Colon (tissue), 2 donors: ENCODE measurements around the gene ADK.
"Not testable (repeated sequence)": the region's sequence is repeated elsewhere in the genome, so short reads cannot be mapped to it uniquely, and the experiment has no call there.

Source experiments
- FAIRE-seq: peaks from 2 replicates; lab custom pipeline; 2012; peaks lifted over from hg19 to GRCh38; lab: Jason Lieb, UNC
- donor health status: control.
- donor health status: control.

The ADK gene

DNA sequence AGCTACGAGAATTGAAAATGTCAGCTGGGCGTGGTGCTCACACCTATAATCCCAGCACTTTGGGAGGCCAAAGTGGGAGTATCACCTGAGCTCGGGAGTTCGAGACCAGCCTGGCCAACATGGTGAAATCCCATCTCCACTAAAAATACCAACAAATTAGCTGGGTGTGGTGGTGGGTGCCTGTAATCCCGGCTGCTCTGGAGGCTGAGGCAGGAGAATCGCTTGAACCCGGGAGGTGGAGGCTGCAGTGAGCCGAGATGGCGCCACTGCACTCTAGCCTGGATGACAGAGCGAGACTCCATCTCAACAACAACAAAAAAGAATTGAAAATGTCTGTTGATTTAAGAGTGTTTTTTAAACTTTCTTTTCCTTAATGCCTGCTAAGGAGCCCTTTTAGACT is 4.0 kb upstream of the ADK start:
- not testable (repeated sequence) for FAIRE-seq

DNA sequence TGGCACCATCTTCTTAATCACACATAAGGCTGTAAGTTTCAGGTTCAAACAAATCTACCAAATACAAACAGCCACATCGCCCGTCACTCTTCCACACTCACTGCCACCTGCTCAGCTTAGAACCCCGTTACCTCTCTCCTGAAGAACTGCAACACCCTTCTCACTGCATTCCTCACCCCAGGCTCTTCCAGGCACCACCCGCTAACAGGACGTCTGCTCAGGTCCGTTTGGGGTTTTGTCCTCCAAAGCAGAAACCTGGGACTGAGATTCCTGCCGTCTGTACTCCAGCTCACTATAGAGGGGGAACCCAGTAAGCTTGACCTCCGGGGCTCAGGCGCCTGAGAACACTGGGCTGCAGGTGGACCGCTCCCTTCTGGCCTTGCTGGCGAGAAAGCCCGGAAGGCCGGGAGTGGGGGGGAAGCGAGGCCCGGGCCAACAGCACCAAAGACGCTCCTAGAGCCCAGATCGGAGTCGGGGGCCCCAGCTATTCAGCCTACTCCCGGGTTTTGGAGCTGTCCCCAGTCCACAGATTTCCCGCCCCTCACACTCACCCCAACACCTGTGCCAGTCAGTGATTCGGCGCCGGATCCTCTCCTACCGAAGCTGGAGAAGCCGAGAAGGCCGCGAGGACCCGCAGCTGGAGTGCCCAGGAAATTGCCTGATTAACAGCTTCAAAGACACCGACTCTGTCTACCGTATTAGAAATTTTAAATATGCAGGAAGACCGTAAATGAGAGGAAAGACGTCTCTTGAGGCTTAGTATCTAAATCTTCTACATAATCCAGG is 624 bp upstream of the ADK start, which contains the start of gene AP3M1:
TSS of gene AP3M1 (minus strand) at position 625 of the 786 bp plus-strand sequence. CDS start 12,449 bp downstream, outside the sequence.
- FAIRE-seq = no peak

GRCh38 chr10:74151879-74152722 is 1.1 kb downstream of the ADK start:
- no peak for FAIRE-seq

- FAIRE-seq = no peak
These were observed 2.1 kb downstream of the ADK start for GRCh38 chr10:74153123-74153522.

DNA sequence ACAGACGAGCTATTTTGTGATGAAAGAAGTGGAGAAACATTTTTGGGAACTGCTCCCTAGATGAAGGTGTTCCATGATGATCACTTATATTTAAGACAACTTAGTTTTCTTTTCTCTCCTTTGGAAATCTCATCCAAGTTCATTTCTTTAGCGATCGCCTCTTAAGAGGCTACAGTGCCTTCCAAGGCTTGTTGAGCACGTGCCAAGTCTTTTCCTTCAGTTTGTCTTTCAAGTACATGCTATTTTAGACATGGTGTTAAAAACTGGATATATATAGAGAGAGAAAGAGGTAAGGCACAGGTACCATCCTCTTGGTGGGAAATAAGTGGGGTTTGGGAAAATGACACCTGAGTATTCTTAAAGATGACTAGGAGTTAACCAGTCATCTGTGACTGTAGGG is 2.7 kb downstream of the ADK start:
- no peak for FAIRE-seq

GRCh38 chr10:74156919-74157289 is 5.9 kb downstream of the ADK start:
- FAIRE-seq = no peak

GRCh38 chr10:74160013-74160412 is 9.0 kb downstream of the ADK start:
- no peak for FAIRE-seq

DNA sequence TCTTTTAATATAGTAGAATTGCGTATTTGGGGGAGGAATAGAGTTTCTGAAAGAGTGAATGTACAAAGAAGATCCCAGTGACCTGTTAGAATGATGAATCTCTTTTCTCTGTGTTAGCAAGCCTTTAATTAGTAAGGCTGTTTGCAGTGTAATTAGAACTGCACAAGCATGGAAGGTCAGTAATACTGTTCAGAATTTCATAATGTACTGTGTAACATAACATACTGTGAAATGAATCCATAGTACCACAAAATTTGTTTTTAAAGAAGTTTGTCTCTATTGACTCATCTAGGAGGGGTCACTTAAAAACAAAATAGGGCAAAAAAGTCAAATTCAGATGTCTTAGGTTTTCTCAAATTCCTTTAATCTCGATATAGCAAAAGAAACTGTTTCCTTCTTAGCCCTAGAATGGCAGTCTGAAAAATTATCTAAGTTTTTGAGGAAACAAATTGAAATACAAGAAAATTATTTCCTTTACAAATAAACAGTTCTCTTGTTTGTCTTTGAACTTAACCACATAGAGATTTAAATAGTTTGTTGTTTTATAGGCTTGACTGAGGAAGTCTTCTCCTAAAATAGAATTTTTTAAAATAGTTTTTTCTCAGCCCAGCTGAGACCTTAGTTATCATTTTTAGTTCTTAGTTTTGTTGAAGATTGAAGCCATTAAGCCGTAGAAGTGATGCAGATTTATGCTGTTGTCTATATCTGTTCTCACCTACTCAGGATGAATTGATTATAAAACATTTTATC is 12.5 kb downstream of the ADK start:
- FAIRE-seq = no peak

GRCh38 chr10:74164716-74165529 is 13.9 kb downstream of the ADK start:
- no peak for FAIRE-seq

DNA sequence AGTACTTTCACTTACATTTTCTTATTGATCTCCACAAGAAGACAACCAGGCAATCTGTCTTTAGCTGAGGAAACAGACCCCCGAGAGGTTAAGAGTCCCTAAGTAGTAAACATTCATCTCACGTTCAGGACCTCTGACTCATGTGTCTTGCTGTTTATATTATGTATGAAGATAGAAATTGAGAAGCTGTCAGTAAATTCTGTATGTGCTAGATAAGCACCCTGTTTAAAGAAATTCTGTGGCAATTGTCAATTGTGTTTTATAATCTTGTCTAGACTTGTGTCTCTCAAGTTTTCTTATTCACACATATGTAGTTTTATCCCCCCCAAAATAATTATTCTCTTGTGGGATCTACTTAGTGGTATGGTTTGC is 14.5 kb downstream of the ADK start:
- FAIRE-seq = no peak

DNA sequence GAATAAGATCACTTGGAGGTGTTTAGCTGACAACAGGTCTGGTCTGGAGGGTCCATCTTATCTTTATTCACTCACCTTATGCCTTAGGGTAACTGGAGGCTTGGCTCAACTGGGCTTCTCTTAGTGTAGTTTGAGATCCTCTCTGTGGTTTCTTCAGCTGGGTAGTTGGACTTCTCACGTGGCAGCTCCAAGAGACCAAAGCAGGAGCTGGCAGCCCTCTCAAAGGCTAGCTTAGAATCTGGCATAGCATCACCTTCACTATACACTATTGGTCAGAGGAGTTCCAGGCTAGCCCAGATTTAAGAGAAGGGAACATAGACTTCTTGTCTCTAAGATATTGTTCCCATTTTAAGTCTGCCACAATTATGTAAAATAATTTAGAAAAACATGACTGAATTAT is 16.4 kb downstream of the ADK start:
- no peak for FAIRE-seq

DNA sequence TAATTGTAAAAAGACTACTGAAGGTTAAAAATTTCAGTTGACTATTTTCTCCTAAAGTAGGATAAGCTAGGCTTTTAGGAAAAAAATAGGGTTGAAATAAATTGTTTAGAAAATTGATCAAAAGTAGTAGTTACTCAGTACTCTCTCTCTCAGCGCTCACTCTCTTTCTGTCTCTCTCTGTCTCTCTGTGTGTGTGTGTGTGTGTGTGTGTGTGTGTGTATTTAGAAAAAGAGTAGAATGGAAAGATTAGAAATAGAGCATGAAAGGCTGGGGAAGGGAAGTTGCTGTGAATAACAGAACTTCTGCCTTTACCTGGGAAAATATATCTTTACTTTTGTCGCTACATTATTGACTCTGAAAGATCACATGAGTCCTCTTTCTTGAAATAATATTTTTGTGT is 20.6 kb downstream of the ADK start:
- FAIRE-seq = no peak

DNA sequence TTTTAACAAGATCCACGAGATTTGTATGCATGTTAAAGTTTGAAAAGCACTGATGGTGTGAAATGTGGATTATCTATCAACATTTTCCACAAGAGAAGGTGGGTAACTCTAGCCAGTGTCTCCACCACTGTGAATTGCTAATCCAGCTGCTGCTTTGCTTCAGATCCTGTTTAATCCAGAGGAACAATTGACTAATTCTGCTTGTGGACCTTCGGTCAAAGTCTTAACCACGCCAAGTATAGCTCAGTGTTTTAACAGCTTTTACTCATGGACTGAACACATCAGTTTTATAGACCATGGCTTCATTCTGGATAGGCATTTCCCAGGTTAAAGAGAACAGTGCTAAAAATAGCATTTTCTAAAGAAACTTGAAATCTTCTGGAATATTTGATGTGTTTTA is 23.5 kb downstream of the ADK start:
- no peak for FAIRE-seq

- no peak for FAIRE-seq
These were observed 24.7 kb downstream of the ADK start for GRCh38 chr10:74175510-74176379.

DNA sequence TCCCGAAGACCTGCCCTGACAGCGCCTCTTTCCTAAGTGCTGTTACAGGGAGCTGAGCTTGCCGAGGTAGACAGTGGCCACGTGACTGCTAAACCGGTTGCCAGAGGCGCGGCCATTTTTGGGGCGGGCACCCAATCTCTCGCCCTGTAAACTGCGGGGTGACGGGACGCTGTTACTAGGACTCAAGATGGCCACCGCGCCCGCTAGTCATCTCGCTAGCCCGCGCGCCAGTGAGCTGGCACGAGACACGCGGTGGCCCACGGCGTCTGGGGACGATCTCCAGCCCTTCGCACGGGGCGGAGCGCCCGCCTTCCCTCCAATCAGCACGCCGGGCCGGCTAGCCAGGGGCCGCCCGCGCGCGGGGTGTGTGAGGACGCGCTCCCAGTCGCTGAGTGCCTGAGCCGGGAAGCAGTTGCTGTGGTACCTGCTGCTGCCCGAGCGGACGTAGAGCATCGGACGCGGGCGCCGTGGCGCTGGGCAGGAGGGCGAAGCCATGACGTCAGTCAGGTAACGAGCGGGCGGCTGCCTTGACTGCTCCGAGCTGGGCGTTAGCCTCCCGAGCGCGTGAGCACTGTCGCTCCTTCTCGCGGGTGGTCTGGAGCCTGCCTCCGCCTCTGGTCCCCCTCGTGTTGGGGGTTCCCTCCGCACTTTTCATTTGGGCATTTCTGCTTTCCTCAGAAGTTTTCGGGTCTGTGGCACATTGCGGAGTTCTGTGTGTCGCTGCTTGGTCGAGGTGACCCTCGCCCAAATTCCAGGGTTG is 25.5 kb downstream of the ADK start:
- FAIRE-seq = no peak

DNA sequence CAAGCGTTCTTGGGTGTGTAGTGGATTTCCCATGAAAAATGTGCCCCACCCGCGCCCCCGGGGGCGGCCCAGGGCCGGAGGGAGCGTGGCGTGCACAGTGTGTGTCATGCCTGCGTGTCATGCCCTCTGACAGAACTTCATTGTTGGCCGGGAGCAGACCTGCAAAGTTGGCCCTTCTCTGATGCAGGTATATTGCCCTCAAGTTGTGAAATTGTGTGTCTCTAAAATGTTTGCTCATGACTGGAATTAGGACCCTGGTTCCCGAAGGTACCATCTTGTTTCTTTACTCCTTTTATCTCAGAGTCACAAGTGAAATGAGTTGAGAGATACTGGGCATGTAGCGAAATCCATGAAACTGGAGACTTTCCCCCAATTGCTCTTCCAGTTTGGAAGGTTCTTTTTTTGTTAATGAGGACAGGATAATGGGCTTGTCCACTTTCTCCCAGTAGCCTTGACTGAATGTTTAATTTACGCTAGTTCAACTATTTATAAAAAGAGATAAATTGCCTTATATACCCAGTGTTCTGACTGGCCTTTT is 26.2 kb downstream of the ADK start:
- FAIRE-seq = no peak

DNA sequence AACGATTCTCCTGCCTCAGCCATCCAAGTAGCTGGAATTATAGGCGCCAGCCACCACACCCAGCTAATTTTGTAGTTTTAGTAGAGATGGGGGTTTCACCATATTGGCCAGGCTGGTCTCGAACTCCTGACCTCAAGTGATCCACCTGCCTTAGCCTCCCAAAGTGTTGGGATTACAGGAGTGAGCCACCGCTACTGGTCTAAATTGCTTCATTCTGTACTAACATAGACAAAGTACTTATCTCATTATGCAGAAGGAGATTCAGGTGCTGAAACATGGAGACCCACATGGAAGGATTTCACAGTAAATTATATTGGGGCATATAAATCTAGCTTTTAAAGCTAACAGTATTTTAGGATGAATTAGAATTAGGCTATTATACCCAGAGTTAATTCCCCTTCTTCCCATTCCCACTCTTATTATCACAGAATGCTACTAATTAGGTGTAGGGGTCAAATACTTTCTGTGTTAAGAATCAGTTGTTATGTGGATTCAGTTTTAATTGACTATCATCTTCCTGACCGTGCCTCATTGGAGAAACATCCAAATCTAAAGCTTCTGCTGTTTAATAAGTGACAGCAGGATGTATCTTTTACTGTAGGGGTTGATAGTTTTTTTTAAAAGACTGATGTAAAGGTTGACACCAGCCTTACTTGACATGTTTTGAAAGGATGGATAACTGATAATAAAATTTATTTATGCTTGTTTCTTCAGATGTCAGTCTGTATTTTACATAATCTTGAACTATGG is 27.2 kb downstream of the ADK start:
- no peak for FAIRE-seq

GRCh38 chr10:74179111-74179710 is 28.2 kb downstream of the ADK start:
- no peak for FAIRE-seq

DNA sequence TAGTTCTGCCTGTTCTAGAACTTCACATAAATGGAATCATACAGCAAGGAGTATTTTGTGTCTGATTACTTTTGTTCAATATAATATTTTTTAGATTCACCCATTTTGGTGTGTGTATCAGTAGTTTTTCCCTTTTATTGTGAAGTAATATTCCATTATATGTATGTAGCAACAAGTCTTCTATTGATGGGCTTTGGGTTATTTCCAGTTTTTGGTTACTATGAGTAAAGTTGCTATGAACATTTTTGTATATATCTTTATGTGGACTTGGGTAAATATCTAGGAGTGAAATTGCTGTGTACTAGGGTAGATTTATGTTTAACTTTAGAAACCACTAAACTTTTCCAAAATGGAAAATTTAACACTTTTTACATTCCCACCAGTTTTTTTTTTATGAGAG is 35.7 kb downstream of the ADK start:
- FAIRE-seq = no peak
